GM18951 (cell line): ENCODE data around the gene ELOB.
A peak's percentile ranks its signal among the peaks of the same experiment; 100 is the strongest.

Experiments
- POLR2A ChIP-seq: IDR thresholded peaks from 4 replicates; pipeline ENCODE4 v1.6.1; 2011; ENCODE audit warnings: mild to moderate bottlenecking; ENCODE audit not compliant: insufficient read length, insufficient read depth; ENCODE audit errors: extremely low read depth
- in situ Hi-C: fragments of 300-500 bp; cut with MboI; formaldehyde crosslinking; loops from one replicate; pipeline ENCODE4 v1.12.0; 2022; ENCODE audit warnings: low sequenced_read_pairs, mixed read lengths, inconsistent platforms; ENCODE audit not compliant: unreplicated experiment

The ELOB gene

GRCh38 chr16:2783581-2784357, 6.7 kb upstream of the ELOB start:
- in situ Hi-C loops, result no loop called here
- TF ChIP-seq POLR2A, result no peak

- in situ Hi-C loops, result no loop called here
- no peak for TF ChIP-seq POLR2A
Measured at GRCh38 chr16:2782583-2783351, 5.7 kb upstream of the ELOB start.

- in situ Hi-C loops, result no loop called here
- TF ChIP-seq POLR2A, result no peak
Measured at GRCh38 chr16:2779978-2780898, 3.2 kb upstream of the ELOB start.

- in situ Hi-C loops, result no loop called here
- peak; percentile 30 for TF ChIP-seq POLR2A
Measured at GRCh38 chr16:2779151-2779920, 2.3 kb upstream of the ELOB start.

GRCh38 chr16:2778630-2778958, 1.5 kb upstream of the ELOB start:
- in situ Hi-C loops, result no loop called here

GRCh38 chr16:2777903-2778629, 986 bp upstream of the ELOB start:
- in situ Hi-C loops, result no loop called here
- peak; percentile 28 for TF ChIP-seq POLR2A

More at GRCh38 chr16:2778630-2778958, 1.5 kb upstream of the ELOB start:
- TF ChIP-seq POLR2A, result no peak

- in situ Hi-C loops, result no loop called here
- no peak for TF ChIP-seq POLR2A
Measured at GRCh38 chr16:2776500-2777139, 460 bp downstream of the ELOB start.

- no peak for TF ChIP-seq POLR2A
- in situ Hi-C loops, result no loop called here
Measured at GRCh38 chr16:2775765-2776499, 1.1 kb downstream of the ELOB start.

GRCh38 chr16:2775131-2775716, 1.9 kb downstream of the ELOB start:
- in situ Hi-C loops, result no loop called here
- TF ChIP-seq POLR2A, result no peak

- in situ Hi-C loops, result no loop called here
- TF ChIP-seq POLR2A, result no peak
Measured at GRCh38 chr16:2774161-2774891, 2.8 kb downstream of the ELOB start.
